Measurements from ENCODE around the gene RAD23B. TPM values are rescaled to one million over a fixed set of nuclear protein-coding genes. Genes with fewer than 3 reads are reported as not detected.

RAD23B gene
- total RNA-seq, 1 experiment from 2014 or later = 114 TPM

- no TSS peak for BruUV-seq (replicated peaks)
- Histone ChIP-seq H3K4me1 (ENCODE audit: control insufficient read depth, insufficient read depth, low read length) (peaks cover 2% of the 10 kb centered on the region), H3K27ac (ENCODE audit: low read length) (peak overlapping the region; percentile 48; the same call in 1 of the 2 replicates), H3K9me3 (ENCODE audit: control insufficient read depth, insufficient read depth, low read depth, low read length) (no peaks in the 10 kb centered on the region), H3K36me3 (ENCODE audit: control insufficient read depth, insufficient read depth, low read length) (no peaks in the 10 kb centered on the region), H3K27me3 (ENCODE audit: control insufficient read depth, insufficient read depth, low read length) (no peaks in the 10 kb centered on the region), H3K4me3 (ENCODE audit: low read depth in 2 of 2, low read length in 2 of 2) (no peak overlapping the region)
- in situ Hi-C loops (cut with HindIII; ENCODE audit: low pct_unique_long_range_greater_than_20kb, low sequenced_read_pairs) = no loop called here
- ATAC-seq = peak; percentile 88
- ChIA-PET POLR2A (no interaction called here), CTCF (no interaction called here)
- intact Hi-C loops (cut with micrococcal nuclease; ENCODE audit: unreplicated experiment) = loop anchor here (10.0 kb wide), 1 partner anchor 60 kb away; no protein-coding TSS in a partner anchor
- DNase-seq (ENCODE audit: low read depth, low spot score) = peak; percentile 27
- TF ChIP-seq TCF7L2 (IDR thresholded peaks at IDR 0.05; ENCODE audit: low read depth, low read length) (no peak), SIN3A (IDR thresholded peaks at IDR 0.05; ENCODE audit: borderline replicate concordance, insufficient read depth, low read depth, low read length) (no peak), POLR2AphosphoS5 (IDR thresholded peaks at IDR 0.05; ENCODE audit: low read depth, low read length) (no peak), CTCF (IDR thresholded peaks at IDR 0.05) (no peak)
- TF ChIP-seq, protein P1, sequence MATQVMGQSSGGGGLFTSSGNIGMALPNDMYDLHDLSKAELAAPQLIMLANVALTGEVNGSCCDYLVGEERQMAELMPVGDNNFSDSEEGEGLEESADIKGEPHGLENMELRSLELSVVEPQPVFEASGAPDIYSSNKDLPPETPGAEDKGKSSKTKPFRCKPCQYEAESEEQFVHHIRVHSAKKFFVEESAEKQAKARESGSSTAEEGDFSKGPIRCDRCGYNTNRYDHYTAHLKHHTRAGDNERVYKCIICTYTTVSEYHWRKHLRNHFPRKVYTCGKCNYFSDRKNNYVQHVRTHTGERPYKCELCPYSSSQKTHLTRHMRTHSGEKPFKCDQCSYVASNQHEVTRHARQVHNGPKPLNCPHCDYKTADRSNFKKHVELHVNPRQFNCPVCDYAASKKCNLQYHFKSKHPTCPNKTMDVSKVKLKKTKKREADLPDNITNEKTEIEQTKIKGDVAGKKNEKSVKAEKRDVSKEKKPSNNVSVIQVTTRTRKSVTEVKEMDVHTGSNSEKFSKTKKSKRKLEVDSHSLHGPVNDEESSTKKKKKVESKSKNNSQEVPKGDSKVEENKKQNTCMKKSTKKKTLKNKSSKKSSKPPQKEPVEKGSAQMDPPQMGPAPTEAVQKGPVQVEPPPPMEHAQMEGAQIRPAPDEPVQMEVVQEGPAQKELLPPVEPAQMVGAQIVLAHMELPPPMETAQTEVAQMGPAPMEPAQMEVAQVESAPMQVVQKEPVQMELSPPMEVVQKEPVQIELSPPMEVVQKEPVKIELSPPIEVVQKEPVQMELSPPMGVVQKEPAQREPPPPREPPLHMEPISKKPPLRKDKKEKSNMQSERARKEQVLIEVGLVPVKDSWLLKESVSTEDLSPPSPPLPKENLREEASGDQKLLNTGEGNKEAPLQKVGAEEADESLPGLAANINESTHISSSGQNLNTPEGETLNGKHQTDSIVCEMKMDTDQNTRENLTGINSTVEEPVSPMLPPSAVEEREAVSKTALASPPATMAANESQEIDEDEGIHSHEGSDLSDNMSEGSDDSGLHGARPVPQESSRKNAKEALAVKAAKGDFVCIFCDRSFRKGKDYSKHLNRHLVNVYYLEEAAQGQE (IDR thresholded peaks at IDR 0.05; ENCODE audit: insufficient read depth in 1 of 2, low read depth in 2 of 2, low read length in 1 of 2) = no peak
These were observed 8.1 kb upstream of the RAD23B start for GRCh38 chr9:107274953-107275422.

- Histone ChIP-seq H3K9me3 (ENCODE audit: control insufficient read depth, insufficient read depth, low read depth, low read length) (no peaks in the 10 kb centered on the region), H3K4me1 (ENCODE audit: control insufficient read depth, insufficient read depth, low read length) (peaks cover 2% of the 10 kb centered on the region), H3K4me3 (ENCODE audit: low read depth in 2 of 2, low read length in 2 of 2) (no peak overlapping the region), H3K27me3 (ENCODE audit: control insufficient read depth, insufficient read depth, low read length) (no peaks in the 10 kb centered on the region), H3K27ac (ENCODE audit: low read length) (peak overlapping the region; percentile 48; the same call in 1 of the 2 replicates), H3K36me3 (ENCODE audit: control insufficient read depth, insufficient read depth, low read length) (no peaks in the 10 kb centered on the region)
- in situ Hi-C loops (cut with HindIII; ENCODE audit: low pct_unique_long_range_greater_than_20kb, low sequenced_read_pairs) = no loop called here
- CTCF ChIA-PET = no interaction called here
- POLR2A ChIA-PET = no interaction called here
- DNase-seq (ENCODE audit: low read depth, low spot score) (no peak), ATAC-seq (no peak)
- no peak for TF ChIP-seq SIN3A (IDR thresholded peaks at IDR 0.05; ENCODE audit: borderline replicate concordance, insufficient read depth, low read depth, low read length)
- TF ChIP-seq, protein P1 (IDR thresholded peaks at IDR 0.05; ENCODE audit: insufficient read depth in 1 of 2, low read depth in 2 of 2, low read length in 1 of 2) = no peak
- no peak for TF ChIP-seq CTCF (IDR thresholded peaks at IDR 0.05)
- TF ChIP-seq POLR2AphosphoS5 (IDR thresholded peaks at IDR 0.05; ENCODE audit: low read depth, low read length) = no peak
- TF ChIP-seq TCF7L2 (IDR thresholded peaks at IDR 0.05; ENCODE audit: low read depth, low read length) = no peak
- BruUV-seq (replicated peaks) = no TSS peak
- intact Hi-C loops (cut with micrococcal nuclease; ENCODE audit: unreplicated experiment) = loop anchor here (10.0 kb wide), 1 partner anchor 61 kb away; no protein-coding TSS in a partner anchor
These were observed 7.5 kb upstream of the RAD23B start for GRCh38 chr9:107275530-107275929.
